SU-DHL-6 (cell line): Measurements from ENCODE around the gene CDK6.

ENCODE experiments used
- H2AFZ ChIP-seq: fragments of 200-600 bp; sonication (generic); 2 replicates; pipeline ENCODE4 v1.6.1; 2014; ENCODE audit warnings: low read depth, mild to moderate bottlenecking, moderate library complexity, mixed read lengths, antibody characterized with exemption, low read length; ENCODE audit not compliant: severe bottlenecking
- H3F3A ChIP-seq: fragments of 200-600 bp; shearing (Covaris generic); 2 replicates; pipeline ENCODE4 v1.6.0; 2016; ENCODE audit warnings: antibody characterized with exemption, mild to moderate bottlenecking; ENCODE audit not compliant: insufficient read depth
- H3K27ac ChIP-seq: fragments of 200-600 bp; sonication (generic); 2 replicates; pipeline ENCODE4 v1.5.1; 2016; ENCODE audit warnings: low read depth, mild to moderate bottlenecking, low read length, moderate library complexity, mixed read lengths
- H3K27me3 ChIP-seq: fragments of 200-600 bp; sonication (generic), shearing (Covaris generic); 2 replicates; pipeline ENCODE4 v1.6.0; 2014; ENCODE audit warnings: mild to moderate bottlenecking, low read length
- H3K36me3 ChIP-seq: fragments of 200-600 bp; sonication (generic); 2 replicates; pipeline ENCODE4 v1.6.1; 2014; ENCODE audit warnings: mild to moderate bottlenecking, low read length, mixed read lengths
- H3K4me2 ChIP-seq: fragments of 300-600, 200-600 bp; shearing (Covaris generic), sonication (generic); 2 replicates; pipeline ENCODE4 v1.6.0; 2014; ENCODE audit warnings: low read length, low read depth, mild to moderate bottlenecking; ENCODE audit not compliant: poor library complexity, severe bottlenecking
- H3K4me3 ChIP-seq: fragments of 200-600 bp; sonication (generic); 2 replicates; pipeline ENCODE4 v1.5.1; 2014; ENCODE audit warnings: antibody characterized with exemption, low read length, mild to moderate bottlenecking, mixed read lengths; ENCODE audit not compliant: insufficient read depth, poor library complexity, severe bottlenecking
- H3K79me2 ChIP-seq: fragments of 200-600 bp; sonication (generic); 2 replicates; pipeline ENCODE4 v1.6.1; 2014; ENCODE audit warnings: mild to moderate bottlenecking, low read length, moderate library complexity; ENCODE audit not compliant: insufficient read depth
- H3K9ac ChIP-seq: fragments of 200-600 bp; sonication (generic); 2 replicates; pipeline ENCODE4 v1.7.0; 2014; ENCODE audit warnings: mild to moderate bottlenecking, low read length
- H3K9me2 ChIP-seq: fragments of 200-600 bp; sonication (generic); replicated peaks from 2 replicates; pipeline ENCODE4 v1.6.1; 2014; ENCODE audit warnings: low read length; ENCODE audit not compliant: insufficient read depth
- H3K9me3 ChIP-seq: fragments of 200-600 bp; sonication (generic); 2 replicates; pipeline ENCODE4 v1.6.1; 2014; ENCODE audit warnings: low read length, mixed read lengths; ENCODE audit not compliant: insufficient read depth
- H4K20me1 ChIP-seq: fragments of 200-600 bp; sonication (generic); 2 replicates; pipeline ENCODE4 v1.6.1; 2014; ENCODE audit warnings: low read depth, mild to moderate bottlenecking, antibody characterized with exemption, low read length, moderate library complexity, mixed read lengths
- EZH2phosphoT487 ChIP-seq: fragments of 200-600 bp; sonication (generic), shearing (Covaris generic); conservative IDR thresholded peaks from 2 replicates; pipeline ENCODE4 v1.6.1; 2018; ENCODE audit warnings: mild to moderate bottlenecking, antibody characterized with exemption, low read length, moderate library complexity, mixed read lengths
- TF ChIP-seq, protein P1 (sequence below): fragments of 200-600 bp; sonication (generic); IDR thresholded peaks from one replicate; pipeline ENCODE4 v1.5.1; 2017; ENCODE audit warnings: antibody characterized with exemption, mild to moderate bottlenecking, low read length, moderate library complexity; ENCODE audit not compliant: insufficient read depth, poor library complexity, severe bottlenecking

Gene CDK6

DNA sequence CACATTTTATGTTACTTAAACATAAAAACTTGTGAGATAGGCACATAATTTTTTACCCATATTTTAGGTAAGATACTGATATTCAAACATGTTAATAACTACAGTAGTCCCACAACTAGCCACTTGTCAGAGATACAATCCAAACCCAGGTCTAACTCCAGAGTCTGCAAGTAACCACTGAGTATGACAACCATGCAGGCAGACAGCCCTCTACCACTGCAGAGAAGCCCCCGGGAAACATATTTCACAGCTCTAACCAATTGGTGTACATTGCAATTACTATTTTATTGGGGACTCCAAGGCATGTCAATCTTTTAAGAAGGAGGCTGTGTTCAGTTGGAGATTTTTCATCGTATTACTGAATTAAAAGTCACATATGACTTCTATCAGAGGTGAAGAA is 139.0 kb downstream of the CDK6 start:
- no peak overlapping the region for H3K4me2 ChIP-seq
- no peaks in the 10 kb centered on the region for H4K20me1 ChIP-seq
- H3F3A ChIP-seq: no peaks in the 10 kb centered on the region
- H3K36me3 ChIP-seq: no peaks in the 10 kb centered on the region
- H3K27me3 ChIP-seq: no peaks in the 10 kb centered on the region
- no peaks in the 10 kb centered on the region for H3K9me2 ChIP-seq
- no peaks in the 10 kb centered on the region for H3K9me3 ChIP-seq
- TF ChIP-seq, protein P1, sequence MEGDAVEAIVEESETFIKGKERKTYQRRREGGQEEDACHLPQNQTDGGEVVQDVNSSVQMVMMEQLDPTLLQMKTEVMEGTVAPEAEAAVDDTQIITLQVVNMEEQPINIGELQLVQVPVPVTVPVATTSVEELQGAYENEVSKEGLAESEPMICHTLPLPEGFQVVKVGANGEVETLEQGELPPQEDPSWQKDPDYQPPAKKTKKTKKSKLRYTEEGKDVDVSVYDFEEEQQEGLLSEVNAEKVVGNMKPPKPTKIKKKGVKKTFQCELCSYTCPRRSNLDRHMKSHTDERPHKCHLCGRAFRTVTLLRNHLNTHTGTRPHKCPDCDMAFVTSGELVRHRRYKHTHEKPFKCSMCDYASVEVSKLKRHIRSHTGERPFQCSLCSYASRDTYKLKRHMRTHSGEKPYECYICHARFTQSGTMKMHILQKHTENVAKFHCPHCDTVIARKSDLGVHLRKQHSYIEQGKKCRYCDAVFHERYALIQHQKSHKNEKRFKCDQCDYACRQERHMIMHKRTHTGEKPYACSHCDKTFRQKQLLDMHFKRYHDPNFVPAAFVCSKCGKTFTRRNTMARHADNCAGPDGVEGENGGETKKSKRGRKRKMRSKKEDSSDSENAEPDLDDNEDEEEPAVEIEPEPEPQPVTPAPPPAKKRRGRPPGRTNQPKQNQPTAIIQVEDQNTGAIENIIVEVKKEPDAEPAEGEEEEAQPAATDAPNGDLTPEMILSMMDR: no peak
- TF ChIP-seq EZH2phosphoT487: no peak
- no peak overlapping the region for H3K9ac ChIP-seq
- H2AFZ ChIP-seq: no peak overlapping the region
- H3K4me3 ChIP-seq: no peak overlapping the region
- H3K27ac ChIP-seq: no peak overlapping the region
- no peaks in the 10 kb centered on the region for H3K79me2 ChIP-seq

DNA sequence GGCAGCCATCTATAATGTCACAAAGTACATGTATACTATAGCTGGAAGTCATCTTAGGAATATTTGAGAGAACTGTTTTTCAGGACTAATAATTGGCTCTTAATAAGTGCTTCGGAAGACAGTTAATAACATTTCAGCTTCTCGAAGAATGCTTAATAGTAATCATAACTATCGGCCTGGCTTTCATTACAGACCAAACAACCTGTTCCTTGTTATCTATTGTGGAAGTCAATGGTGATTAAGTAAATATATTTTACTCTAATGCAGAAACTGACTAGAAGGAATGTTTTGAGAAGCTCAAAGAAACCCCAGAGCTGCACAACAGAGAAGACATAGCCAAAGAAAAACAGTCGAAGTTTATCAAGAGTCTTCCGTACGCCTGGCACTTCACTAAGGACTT is 139.4 kb downstream of the CDK6 start:
- Histone ChIP-seq H3F3A (no peaks in the 10 kb centered on the region), H3K36me3 (no peaks in the 10 kb centered on the region), H3K4me2 (no peak overlapping the region), H3K9me2 (no peaks in the 10 kb centered on the region), H4K20me1 (no peaks in the 10 kb centered on the region), H3K79me2 (no peaks in the 10 kb centered on the region), H3K27me3 (no peaks in the 10 kb centered on the region), H3K4me3 (no peak overlapping the region), H2AFZ (no peak overlapping the region), H3K9me3 (no peaks in the 10 kb centered on the region), H3K27ac (no peak overlapping the region), H3K9ac (no peak overlapping the region)
- TF ChIP-seq, protein P1: no peak
- no peak for TF ChIP-seq EZH2phosphoT487

DNA sequence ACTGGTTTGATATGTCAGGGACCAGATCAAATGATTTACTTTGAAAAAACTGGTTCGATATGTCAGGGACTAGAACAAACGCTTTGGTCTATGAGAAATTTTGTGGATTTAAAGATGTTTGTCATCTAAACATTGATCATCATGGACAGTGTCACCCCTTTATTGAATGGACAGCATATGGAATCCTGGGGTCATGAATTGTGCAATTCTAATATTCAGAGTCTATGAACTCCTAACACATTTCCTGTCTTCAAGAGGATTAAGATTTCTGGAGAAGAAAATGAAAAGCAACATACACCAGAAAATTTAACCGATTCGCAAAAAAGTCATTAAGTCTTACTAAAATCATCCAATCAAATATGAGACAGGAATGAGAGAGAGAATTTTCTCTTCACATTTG is 139.8 kb downstream of the CDK6 start:
- no peak overlapping the region for H3K9ac ChIP-seq
- H3K27ac ChIP-seq: no peak overlapping the region
- H3K27me3 ChIP-seq: no peaks in the 10 kb centered on the region
- no peak overlapping the region for H3K4me3 ChIP-seq
- H3K9me3 ChIP-seq: no peaks in the 10 kb centered on the region
- no peaks in the 10 kb centered on the region for H3K36me3 ChIP-seq
- TF ChIP-seq EZH2phosphoT487: no peak
- TF ChIP-seq, protein P1: no peak
- no peak overlapping the region for H3K4me2 ChIP-seq
- H3K9me2 ChIP-seq: no peaks in the 10 kb centered on the region
- H3F3A ChIP-seq: no peaks in the 10 kb centered on the region
- H2AFZ ChIP-seq: no peak overlapping the region
- no peaks in the 10 kb centered on the region for H4K20me1 ChIP-seq
- no peaks in the 10 kb centered on the region for H3K79me2 ChIP-seq
